ENCODE data around the gene PCDHA8.
"Not testable (repeated sequence)": the region's sequence is repeated elsewhere in the genome, so short reads cannot be mapped to it uniquely, and the experiment has no call there.

Gene PCDHA8

GRCh38 chr5:140870221-140871201 lies 29.5 kb downstream of the PCDHA8 start:
- H3K9me3 ChIP-seq (ENCODE audit: low read length) = no peaks in the 10 kb centered on the region
- H3K4me2 ChIP-seq (ENCODE audit: low read length) = no peak overlapping the region
- no peaks in the 10 kb centered on the region for H3F3A ChIP-seq (ENCODE audit: insufficient read depth, low read length)
- H4K20me1 ChIP-seq (ENCODE audit: insufficient read depth, low read length) = no peaks in the 10 kb centered on the region
- no peaks in the 10 kb centered on the region for H3K27me3 ChIP-seq (ENCODE audit: insufficient read depth, low read length)
- H3K4me3 ChIP-seq (ENCODE audit: low read depth, low read length, poor library complexity, severe bottlenecking) = no peak overlapping the region
- no peaks in the 10 kb centered on the region for H3K36me3 ChIP-seq (ENCODE audit: insufficient read depth, low read length)
- H3K27ac ChIP-seq (ENCODE audit: low read depth, low read length, poor library complexity, severe bottlenecking) = no peak overlapping the region
- H3K9ac ChIP-seq (ENCODE audit: low read length) = no peak overlapping the region
- H3K4me1 ChIP-seq (ENCODE audit: insufficient read depth, low read length, severe bottlenecking) = no peaks in the 10 kb centered on the region
- H2AFZ ChIP-seq (ENCODE audit: low read length) = no peak overlapping the region
- no peak for TF ChIP-seq EZH2 (IDR thresholded peaks at IDR 0.05; ENCODE audit: borderline replicate concordance, low read length)
- TF ChIP-seq, protein P1, sequence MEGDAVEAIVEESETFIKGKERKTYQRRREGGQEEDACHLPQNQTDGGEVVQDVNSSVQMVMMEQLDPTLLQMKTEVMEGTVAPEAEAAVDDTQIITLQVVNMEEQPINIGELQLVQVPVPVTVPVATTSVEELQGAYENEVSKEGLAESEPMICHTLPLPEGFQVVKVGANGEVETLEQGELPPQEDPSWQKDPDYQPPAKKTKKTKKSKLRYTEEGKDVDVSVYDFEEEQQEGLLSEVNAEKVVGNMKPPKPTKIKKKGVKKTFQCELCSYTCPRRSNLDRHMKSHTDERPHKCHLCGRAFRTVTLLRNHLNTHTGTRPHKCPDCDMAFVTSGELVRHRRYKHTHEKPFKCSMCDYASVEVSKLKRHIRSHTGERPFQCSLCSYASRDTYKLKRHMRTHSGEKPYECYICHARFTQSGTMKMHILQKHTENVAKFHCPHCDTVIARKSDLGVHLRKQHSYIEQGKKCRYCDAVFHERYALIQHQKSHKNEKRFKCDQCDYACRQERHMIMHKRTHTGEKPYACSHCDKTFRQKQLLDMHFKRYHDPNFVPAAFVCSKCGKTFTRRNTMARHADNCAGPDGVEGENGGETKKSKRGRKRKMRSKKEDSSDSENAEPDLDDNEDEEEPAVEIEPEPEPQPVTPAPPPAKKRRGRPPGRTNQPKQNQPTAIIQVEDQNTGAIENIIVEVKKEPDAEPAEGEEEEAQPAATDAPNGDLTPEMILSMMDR (IDR thresholded peaks at IDR 0.05; ENCODE audit: low read length) = no peak
- H3K79me2 ChIP-seq (ENCODE audit: insufficient read depth, low read length) = no peaks in the 10 kb centered on the region
- no peaks in the 10 kb centered on the region for H3K9me2 ChIP-seq (ENCODE audit: low read depth, low read length)

DNA sequence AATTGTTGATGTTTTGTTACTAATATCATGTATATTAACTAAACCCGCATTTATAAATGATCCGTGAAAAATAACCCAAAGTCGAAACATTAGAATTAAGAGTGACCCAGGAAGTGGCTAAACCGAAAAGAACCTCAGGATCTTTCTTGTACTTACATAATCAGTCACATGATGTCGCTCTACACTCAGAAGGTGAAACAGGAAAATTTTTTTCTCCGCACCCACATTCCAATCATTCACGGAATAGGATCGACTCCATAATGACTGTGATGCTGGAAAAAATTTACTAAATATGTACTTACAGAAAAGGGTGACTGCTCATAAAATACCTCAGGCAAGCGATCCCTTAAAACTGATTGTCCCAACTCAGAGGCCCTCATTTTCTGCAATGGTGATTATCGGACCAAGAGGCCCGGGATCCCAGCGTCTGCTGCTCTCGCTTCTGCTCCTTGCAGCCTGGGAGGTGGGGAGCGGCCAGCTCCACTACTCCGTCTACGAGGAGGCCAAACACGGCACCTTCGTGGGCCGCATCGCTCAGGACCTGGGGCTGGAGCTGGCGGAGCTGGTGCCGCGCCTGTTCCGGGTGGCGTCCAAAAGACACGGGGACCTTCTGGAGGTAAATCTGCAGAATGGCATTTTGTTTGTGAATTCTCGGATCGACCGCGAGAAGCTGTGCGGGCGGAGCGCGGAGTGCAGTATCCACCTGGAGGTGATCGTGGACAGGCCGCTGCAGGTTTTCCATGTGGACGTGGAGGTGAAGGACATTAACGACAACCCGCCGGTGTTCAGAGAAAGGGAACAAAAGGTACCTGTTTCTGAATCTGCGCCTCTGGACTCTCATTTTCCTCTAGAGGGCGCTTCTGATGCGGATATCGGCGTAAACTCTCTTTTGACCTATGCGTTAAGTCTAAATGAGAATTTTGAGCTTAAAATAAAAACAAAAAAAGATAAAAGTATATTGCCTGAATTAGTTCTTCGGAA lies 34.4 kb downstream of the PCDHA8 start, which contains the start of gene PCDHA12:
Gene PCDHA12, plus strand, starts transcription at position 224 of the 981 bp plus-strand sequence. Its CDS starts 165 bp downstream, at position 389.
- Histone ChIP-seq H3K9me2 (ENCODE audit: low read depth, low read length) (no peaks in the 10 kb centered on the region), H3K27ac (ENCODE audit: low read depth, low read length, poor library complexity, severe bottlenecking) (no peak within 1 kb of the TSS), H3K9ac (ENCODE audit: low read length) (no peak within 1 kb of the TSS), H3K4me3 (ENCODE audit: low read depth, low read length, poor library complexity, severe bottlenecking) (no peak within 1 kb of the TSS), H3K9me3 (ENCODE audit: low read length) (no peaks in the 10 kb centered on the region), H3K27me3 (ENCODE audit: insufficient read depth, low read length) (no peaks in the 10 kb centered on the region), H3K4me2 (ENCODE audit: low read length) (no peak within 1 kb of the TSS), H3K79me2 (ENCODE audit: insufficient read depth, low read length) (no peaks in the 10 kb centered on the region), H3K4me1 (ENCODE audit: insufficient read depth, low read length, severe bottlenecking) (no peaks in the 10 kb centered on the region), H3F3A (ENCODE audit: insufficient read depth, low read length) (no peaks in the 10 kb centered on the region), H2AFZ (ENCODE audit: low read length) (no peak within 1 kb of the TSS), H3K36me3 (ENCODE audit: insufficient read depth, low read length) (no peaks in the 10 kb centered on the region), H4K20me1 (ENCODE audit: insufficient read depth, low read length) (no peaks in the 10 kb centered on the region)
- TF ChIP-seq EZH2 (IDR thresholded peaks at IDR 0.05; ENCODE audit: borderline replicate concordance, low read length) = no peak
- TF ChIP-seq, protein P1 (IDR thresholded peaks at IDR 0.05; ENCODE audit: low read length) = peak; percentile 26

- not testable (repeated sequence) for H3K27me3 ChIP-seq (ENCODE audit: insufficient read depth, low read length); H3F3A ChIP-seq (ENCODE audit: insufficient read depth, low read length); H3K27ac ChIP-seq (ENCODE audit: low read depth, low read length, poor library complexity, severe bottlenecking); H4K20me1 ChIP-seq (ENCODE audit: insufficient read depth, low read length); H3K9me3 ChIP-seq (ENCODE audit: low read length); H3K9ac ChIP-seq (ENCODE audit: low read length); H3K4me2 ChIP-seq (ENCODE audit: low read length); H3K4me3 ChIP-seq (ENCODE audit: low read depth, low read length, poor library complexity, severe bottlenecking); H2AFZ ChIP-seq (ENCODE audit: low read length); H3K36me3 ChIP-seq (ENCODE audit: insufficient read depth, low read length); H3K9me2 ChIP-seq (ENCODE audit: low read depth, low read length); H3K4me1 ChIP-seq (ENCODE audit: insufficient read depth, low read length, severe bottlenecking); H3K79me2 ChIP-seq (ENCODE audit: insufficient read depth, low read length)
These were observed 35.7 kb downstream of the PCDHA8 start for GRCh38 chr5:140876541-140877261.
